GM23338 (cell line): ENCODE results near the gene MOGAT1. TPM values are rescaled to one million over a fixed set of nuclear protein-coding genes. Genes with fewer than 3 reads are reported as not detected.

ENCODE experiments used
- ATAC-seq: fragments of 200-7000 bp; cut with Tn5 transposase; 3 replicates; pipeline ENCODE4 v1.9.1; 2020
- DNase-seq: peaks from one replicate; pipeline ENCODE4 v3.0.0-alpha.2; 2015; ENCODE audit warnings: low spot score
- H2AFZ ChIP-seq: fragments of 200-600 bp; sonication (generic); 2 replicates; pipeline ENCODE4 v1.8.0; 2016; ENCODE audit warnings: antibody characterized with exemption, mild to moderate bottlenecking, moderate library complexity
- H3F3A ChIP-seq: fragments of 200-600 bp; sonication (generic); replicated peaks from 2 replicates; pipeline ENCODE4 v1.8.0; 2017; ENCODE audit warnings: antibody characterized with exemption, mixed run types, low read depth
- H3K27ac ChIP-seq: fragments of 200-600 bp; sonication (generic); 2 replicates; pipeline ENCODE4 v1.6.1; 2016; ENCODE audit warnings: low read depth
- H3K27me3 ChIP-seq: fragments of 200-600 bp; sonication (generic); 2 replicates; pipeline ENCODE4 v1.8.0; 2016; ENCODE audit warnings: mild to moderate bottlenecking, mixed run types, moderate library complexity; ENCODE audit not compliant: insufficient read depth
- H3K36me3 ChIP-seq: fragments of 200-600 bp; sonication (generic); 2 replicates; pipeline ENCODE4 v1.8.0; 2016; ENCODE audit warnings: mild to moderate bottlenecking; ENCODE audit not compliant: insufficient read depth
- H3K4me1 ChIP-seq: fragments of 200-600 bp; sonication (generic); 2 replicates; pipeline ENCODE4 v1.8.0; 2016; ENCODE audit warnings: mild to moderate bottlenecking, moderate library complexity; ENCODE audit not compliant: insufficient read depth
- H3K4me2 ChIP-seq: fragments of 200-600 bp; sonication (generic); 2 replicates; pipeline ENCODE4 v1.7.1; 2017; ENCODE audit warnings: mixed run types
- H3K4me3 ChIP-seq: fragments of 200-600 bp; sonication (generic); 2 replicates; pipeline ENCODE4 v1.6.1; 2016; ENCODE audit warnings: mixed run types
- H3K79me2 ChIP-seq: fragments of 200-600 bp; sonication (generic); replicated peaks from 2 replicates; pipeline ENCODE4 v1.8.0; 2017; ENCODE audit warnings: mild to moderate bottlenecking; ENCODE audit not compliant: insufficient read depth
- H3K9me2 ChIP-seq: fragments of 200-600 bp; sonication (generic); 2 replicates; pipeline ENCODE4 v1.8.0; 2017; ENCODE audit not compliant: insufficient read depth
- H4K20me1 ChIP-seq: fragments of 200-600 bp; sonication (generic); replicated peaks from 2 replicates; pipeline ENCODE4 v1.8.0; 2017; ENCODE audit warnings: mild to moderate bottlenecking; ENCODE audit not compliant: insufficient read depth
- H3K27ac Mint-ChIP-seq: 2 replicates; pipeline ENCODE4 v1.8.0; 2020; ENCODE audit warnings: inconsistent platforms, mild to moderate bottlenecking, moderate library complexity, mixed read lengths
- H3K27me3 Mint-ChIP-seq: 3 replicates; pipeline ENCODE4 v1.8.0; 2022; ENCODE audit warnings: low read depth, mild to moderate bottlenecking, moderate library complexity, mixed read lengths, inconsistent platforms; ENCODE audit not compliant: insufficient read depth, poor library complexity
- H3K36me3 Mint-ChIP-seq: 3 replicates; pipeline ENCODE4 v1.8.0; 2021; ENCODE audit warnings: low read depth, mild to moderate bottlenecking, inconsistent platforms, moderate library complexity, mixed read lengths
- H3K4me1 Mint-ChIP-seq: 3 replicates; pipeline ENCODE4 v1.8.0; 2020; ENCODE audit warnings: mild to moderate bottlenecking, inconsistent platforms, mixed read lengths
- H3K4me3 Mint-ChIP-seq: 3 replicates; pipeline ENCODE4 v1.8.0; 2021; ENCODE audit warnings: moderate library complexity, mild to moderate bottlenecking, inconsistent platforms, mixed read lengths
- H3K9me3 Mint-ChIP-seq: 3 replicates; pipeline ENCODE4 v1.8.0; 2020; ENCODE audit warnings: moderate library complexity, mild to moderate bottlenecking, inconsistent platforms, mixed read lengths
- CTCF ChIP-seq, 2 experiments: fragments of 200-600 bp in 1 of 2; sonication (generic) in 1 of 2; conservative IDR thresholded peaks; 2 replicates each; pipeline versions ENCODE4 v1.5.1 to v1.6.1; 2016 to 2017; ENCODE audit warnings: antibody characterized with exemption in 2 of 2, low read depth in 2 of 2, mild to moderate bottlenecking in 2 of 2, moderate library complexity in 1 of 2
- EZH2 ChIP-seq: fragments of 200-600 bp; sonication (generic); IDR thresholded peaks from one replicate; pipeline ENCODE4 v1.8.0; 2017; ENCODE audit warnings: antibody characterized with exemption, mild to moderate bottlenecking, low read depth; ENCODE audit not compliant: unreplicated experiment
- EZH2phosphoT487 ChIP-seq: fragments of 200-600 bp; sonication (generic); IDR thresholded peaks from one replicate; pipeline ENCODE4 v1.8.1; 2018; ENCODE audit warnings: antibody characterized with exemption; ENCODE audit not compliant: unreplicated experiment
- POLR2AphosphoS5 ChIP-seq: IDR thresholded peaks from 2 replicates; pipeline ENCODE4 v1.6.1; 2016; ENCODE audit warnings: antibody characterized with exemption, low read depth
- REST ChIP-seq: IDR thresholded peaks from one replicate; pipeline ENCODE4 v1.6.1; 2018; ENCODE audit warnings: antibody characterized with exemption; ENCODE audit not compliant: unreplicated experiment
- STAT1 ChIP-seq: IDR thresholded peaks from one replicate; pipeline ENCODE4 v1.6.1; 2016; ENCODE audit warnings: antibody characterized with exemption; ENCODE audit not compliant: unreplicated experiment
- ZNF331 ChIP-seq: fragments of 250-450 bp; sonication (Bioruptor Pico); IDR thresholded peaks from 2 replicates; pipeline ENCODE4 v1.5.0; 2020; ENCODE audit warnings: low read depth, mild to moderate bottlenecking, moderate library complexity
- ZNF462 ChIP-seq: fragments of 250-450 bp; sonication (Bioruptor Pico); IDR thresholded peaks from 2 replicates; pipeline ENCODE4 v1.5.0; 2020; ENCODE audit warnings: mild to moderate bottlenecking, moderate library complexity
- polyA plus RNA-seq: library from polyadenylated mRNA; unstranded; fragments of >200 nt; fragmentation: Nextera tagmentation; extraction: Ambion mirVana; gene quantifications from 2 replicates; pipeline ENCODE4 v1.2.1, GENCODE V29; 2016
- total RNA-seq: library from RNA; depleted of rRNA; stranded (reverse); fragments of >200 nt; shearing (Covaris generic); gene quantifications from 2 replicates; pipeline ENCODE4 v1.2.3, GENCODE V29; 2014

Gene MOGAT1
- total and polyA plus RNA-seq, 2 experiments from 2014 or later, result 0.86 to 0.94 TPM

GRCh38 chr2:222693837-222694236 lies 22.4 kb downstream of the MOGAT1 start:
- Histone ChIP-seq H2AFZ (no peak overlapping the region), H3K9me2 (no peaks in the 10 kb centered on the region), H3F3A (no peaks in the 10 kb centered on the region), H3K36me3 (no peaks in the 10 kb centered on the region), H3K79me2 (no peaks in the 10 kb centered on the region), H3K27me3 (no peaks in the 10 kb centered on the region), H4K20me1 (no peaks in the 10 kb centered on the region), H3K4me1 (peaks cover 3% of the 10 kb centered on the region), H3K4me3 (no peak overlapping the region), H3K27ac (no peak overlapping the region), H3K4me2 (no peak overlapping the region)
- ATAC-seq, result peak; percentile 56
- peaks cover 2% of the 10 kb centered on the region for H3K27me3 Mint-ChIP-seq
- peak; percentile 49 for DNase-seq
- no peak overlapping the region for H3K27ac Mint-ChIP-seq
- H3K4me3 Mint-ChIP-seq, result no peak overlapping the region
- 0 out of 3 replicates have a peak, but pooled peaks cover 6% of the 10 kb centered on the region for H3K9me3 Mint-ChIP-seq
- H3K4me1 Mint-ChIP-seq, result peaks cover 3% of the 10 kb centered on the region; the same call in 2 of the 3 replicates
- peak; percentile 48 to 62 for TF ChIP-seq CTCF (conservative IDR thresholded peaks at IDR 0.05; ENCODE audit: low read depth in 2 of 2)
- no peak for TF ChIP-seq EZH2
- peaks cover 7% of the 10 kb centered on the region; the same call in 2 of the 3 replicates for H3K36me3 Mint-ChIP-seq

- H3F3A ChIP-seq, result no peaks in the 10 kb centered on the region
- no peak overlapping the region for H2AFZ ChIP-seq
- Mint-ChIP-seq H3K4me1 (peaks cover 3% of the 10 kb centered on the region; the same call in 2 of the 3 replicates), H3K27ac (no peak overlapping the region), H3K4me3 (no peak overlapping the region), H3K9me3 (0 out of 3 replicates have a peak, but pooled peaks cover 6% of the 10 kb centered on the region), H3K36me3 (peaks cover 6% of the 10 kb centered on the region; the same call in 2 of the 3 replicates), H3K27me3 (peaks cover 5% of the 10 kb centered on the region)
- no peaks in the 10 kb centered on the region for H3K36me3 ChIP-seq
- TF ChIP-seq ZNF331 (CRISPR knock-in tag), result no peak
- TF ChIP-seq POLR2AphosphoS5, result no peak
- no peak for TF ChIP-seq STAT1
- TF ChIP-seq ZNF462 (CRISPR knock-in tag), result no peak
- no peak for TF ChIP-seq EZH2phosphoT487
- TF ChIP-seq EZH2, result no peak
- no peak for TF ChIP-seq REST
- no peaks in the 10 kb centered on the region for H3K9me2 ChIP-seq
- peaks cover 3% of the 10 kb centered on the region for H3K4me1 ChIP-seq
- no peak for ATAC-seq
- H3K4me2 ChIP-seq, result no peak overlapping the region
- DNase-seq, result no peak
- H3K27me3 ChIP-seq, result no peaks in the 10 kb centered on the region
- no peaks in the 10 kb centered on the region for H4K20me1 ChIP-seq
- H3K4me3 ChIP-seq, result no peak overlapping the region
- no peaks in the 10 kb centered on the region for H3K79me2 ChIP-seq
- no peak overlapping the region for H3K27ac ChIP-seq
Measured at GRCh38 chr2:222698276-222698675, 26.8 kb downstream of the MOGAT1 start.
